Common myeloid progenitor, CD34-positive (primary cell): ENCODE measurements around the gene SLC4A9.

ENCODE experiments used
- CTCF ChIA-PET: fragments of 350-600 bp; sonication (Branson Sonifier 250); formaldehyde crosslinking; loops from one replicate; lab custom pipeline; 2021; ENCODE audit warnings: antibody characterized with exemption; lab: Charles Lee
- POLR2A ChIA-PET: fragments of 350-600 bp; sonication (Branson Sonifier 250); formaldehyde crosslinking; loops from one replicate; lab custom pipeline; 2021; ENCODE audit warnings: antibody characterized with exemption; lab: Charles Lee
- DNase-seq, 3 donors: peaks; one replicate each; pipeline versions ENCODE4 v3.0.0 to v3.0.0-alpha.2; 2013
- H3K27ac ChIP-seq, 2 experiments: 1 replicate in 1 of 2; 2 replicates in 1 of 2; pipeline ENCODE4 v1.7.0; 2013; ENCODE audit warnings: inconsistent platforms in 2 of 2, low read length in 2 of 2, mild to moderate bottlenecking in 2 of 2, low read depth in 1 of 2, moderate library complexity in 1 of 2; ENCODE audit not compliant: severe bottlenecking in 2 of 2, insufficient read depth in 1 of 2, poor library complexity in 1 of 2
- H3K27me3 ChIP-seq, 5 experiments: replicated peaks in 2 of 5; 1 replicate in 3 of 5; 2 replicates in 2 of 5; pipeline versions ENCODE4 v1.6.1 to v1.7.0; 2013; ENCODE audit warnings: low read length in 4 of 5, mild to moderate bottlenecking in 2 of 5, moderate library complexity in 2 of 5, inconsistent platforms in 1 of 5; ENCODE audit not compliant: insufficient read depth in 5 of 5, control insufficient read depth in 4 of 5
- H3K36me3 ChIP-seq, 4 experiments: 1 replicate in 2 of 4; 2 replicates in 2 of 4; pipeline versions ENCODE4 v1.6.1 to v1.7.0; 2013; ENCODE audit warnings: low read length in 3 of 4, control low read depth in 1 of 4, mild to moderate bottlenecking in 1 of 4; ENCODE audit not compliant: control insufficient read depth in 4 of 4, insufficient read depth in 4 of 4
- H3K4me1 ChIP-seq, 4 experiments: 1 replicate in 3 of 4; 2 replicates in 1 of 4; pipeline versions ENCODE4 v1.6.1 to v1.7.1; 2013; ENCODE audit warnings: low read length in 3 of 4, mild to moderate bottlenecking in 3 of 4, control low read depth in 1 of 4, inconsistent platforms in 1 of 4, moderate library complexity in 1 of 4; ENCODE audit not compliant: control insufficient read depth in 4 of 4, insufficient read depth in 4 of 4; ENCODE audit errors: control extremely low read depth in 1 of 4
- H3K4me3 ChIP-seq, 7 experiments: 1 replicate in 4 of 7; 2 replicates in 3 of 7; pipeline versions ENCODE4 v1.5.1 to v1.7.0; 2013; ENCODE audit warnings: mild to moderate bottlenecking in 7 of 7, low read length in 6 of 7, moderate library complexity in 6 of 7, inconsistent platforms in 2 of 7, low read depth in 2 of 7, control low read depth in 1 of 7; ENCODE audit not compliant: insufficient read depth in 4 of 7, control insufficient read depth in 1 of 7; ENCODE audit errors: extremely low read depth in 1 of 7
- H3K9me3 ChIP-seq, 5 experiments: 1 replicate in 4 of 5; 2 replicates in 1 of 5; pipeline versions ENCODE4 v1.6.1 to v1.7.1; 2013; ENCODE audit warnings: low read length in 4 of 5, mild to moderate bottlenecking in 2 of 5, inconsistent platforms in 1 of 5, low read depth in 1 of 5, moderate library complexity in 1 of 5; ENCODE audit not compliant: control insufficient read depth in 4 of 5, insufficient read depth in 2 of 5; ENCODE audit errors: control extremely low read depth in 1 of 5
- WGBS: methylation state at CpG from one replicate; pipeline ENCODE4 v1.1.5; 2013; ENCODE audit not compliant: insufficient coverage; 5-methylcytosine and 5-hydroxymethylcytosine counted together

The SLC4A9 gene

GRCh38 chr5:140318792-140319191, 41.2 kb upstream of the SLC4A9 start:
- WGBS = 98% methylated on average over 4 of the region's 4 CpGs
- H3K27me3 ChIP-seq = no peaks in the 10 kb centered on the region
- H3K9me3 ChIP-seq = no peaks in the 10 kb centered on the region
- H3K4me3 ChIP-seq = no peak overlapping the region
- H3K4me1 ChIP-seq = peaks cover 0 to 16% (median 0%) of the 10 kb centered on the region in 4 experiments
- CTCF ChIA-PET = interaction anchor here (1.3 kb wide), 1 partner anchor 23 kb away, joined by 3 read pairs; no protein-coding TSS in a partner anchor
- no peak overlapping the region for H3K27ac ChIP-seq
- POLR2A ChIA-PET = no interaction called here
- no peak for DNase-seq
- H3K36me3 ChIP-seq = no peaks in the 10 kb centered on the region

GRCh38 chr5:140319833-140320232, 40.2 kb upstream of the SLC4A9 start:
- DNase-seq = no peak
- Histone ChIP-seq H3K4me3 (no peak overlapping the region), H3K9me3 (no peaks in the 10 kb centered on the region), H3K27ac (no peak overlapping the region), H3K27me3 (no peaks in the 10 kb centered on the region), H3K36me3 (no peaks in the 10 kb centered on the region), H3K4me1 (peaks cover 0 to 18% (median 0%) of the 10 kb centered on the region in 4 experiments)
- ChIA-PET POLR2A (no interaction called here), CTCF (no interaction called here)
- 80% methylated on average over 1 of the region's 1 CpG for WGBS

- DNase-seq = no peak
- Histone ChIP-seq H3K27me3 (no peaks in the 10 kb centered on the region), H3K27ac (no peak overlapping the region), H3K4me3 (no peak overlapping the region), H3K36me3 (no peaks in the 10 kb centered on the region), H3K9me3 (no peaks in the 10 kb centered on the region), H3K4me1 (peaks cover 0 to 19% (median 0%) of the 10 kb centered on the region in 4 experiments)
- 94% methylated on average over 2 of the region's 2 CpGs for WGBS
- POLR2A ChIA-PET = no interaction called here
- CTCF ChIA-PET = interaction anchor here (0.7 to 1.7 kb wide), 8 partner anchors 10 to 66 kb away, joined by 3 to 4 read pairs (median 4); no protein-coding TSS in a partner anchor
Measured at GRCh38 chr5:140321796-140322195, 38.2 kb upstream of the SLC4A9 start.

GRCh38 chr5:140322751-140323731, 37.0 kb upstream of the SLC4A9 start:
- no peaks in the 10 kb centered on the region for H3K36me3 ChIP-seq
- H3K4me1 ChIP-seq = peaks cover 0 to 19% (median 0%) of the 10 kb centered on the region in 4 experiments
- ChIA-PET POLR2A (no interaction called here), CTCF (interaction anchor here (0.6 to 1.4 kb wide), 3 partner anchors 11 to 23 kb away, joined by 3 to 4 read pairs (median 3); no protein-coding TSS in a partner anchor)
- H3K27ac ChIP-seq = no peak overlapping the region
- H3K27me3 ChIP-seq = no peaks in the 10 kb centered on the region
- H3K9me3 ChIP-seq = no peaks in the 10 kb centered on the region
- no peak overlapping the region for H3K4me3 ChIP-seq
- 86% methylated on average over 7 of the region's 9 CpGs for WGBS
- no peak for DNase-seq

GRCh38 chr5:140324041-140324600, 35.9 kb upstream of the SLC4A9 start:
- POLR2A ChIA-PET = no interaction called here
- Histone ChIP-seq H3K4me1 (peaks cover 0 to 17% (median 0%) of the 10 kb centered on the region in 4 experiments), H3K27ac (no peak overlapping the region), H3K9me3 (no peaks in the 10 kb centered on the region), H3K36me3 (no peaks in the 10 kb centered on the region), H3K27me3 (no peaks in the 10 kb centered on the region), H3K4me3 (no peak overlapping the region)
- CTCF ChIA-PET = interaction anchor here (1.4 to 1.6 kb wide), 2 partner anchors 12 to 22 kb away, joined by 4 to 7 read pairs; partner anchors contain the start of gene HBEGF
- DNase-seq = no peak
- 92% methylated on average over 2 of the region's 5 CpGs for WGBS

- no peak overlapping the region for H3K27ac ChIP-seq
- ChIA-PET CTCF (interaction anchor here (1.4 to 1.6 kb wide), 2 partner anchors 13 to 21 kb away, joined by 4 to 7 read pairs; partner anchors contain the start of gene HBEGF), POLR2A (interaction anchor here (0.5 kb wide), 1 partner anchor 59 kb away, joined by 3 read pairs; no protein-coding TSS in a partner anchor)
- no peak for DNase-seq
- H3K4me1 ChIP-seq = peaks cover 0 to 11% (median 0%) of the 10 kb centered on the region in 4 experiments
- WGBS = no CpG with 5 or more reads among the region's 1 CpG
- H3K9me3 ChIP-seq = no peaks in the 10 kb centered on the region
- no peaks in the 10 kb centered on the region for H3K36me3 ChIP-seq
- no peaks in the 10 kb centered on the region for H3K27me3 ChIP-seq
- no peak overlapping the region for H3K4me3 ChIP-seq
Measured at GRCh38 chr5:140324617-140325241, 35.3 kb upstream of the SLC4A9 start.
